IPS DF 6.9 (cell line): ENCODE measurements around the gene CENPS.

Experiments
- DNase-seq: peaks from one replicate; pipeline ENCODE4 v3.0.0-alpha.2; 2013; ENCODE audit warnings: low read depth, low spot score
- H3K27ac ChIP-seq: one replicate; pipeline ENCODE4 v1.5.1; 2013; ENCODE audit warnings: low read length, control low read depth
- H3K27me3 ChIP-seq: 2 replicates; pipeline ENCODE4 v1.6.1; 2013; ENCODE audit warnings: mild to moderate bottlenecking, low read length; ENCODE audit not compliant: control insufficient read depth, insufficient read depth
- H3K36me3 ChIP-seq: 2 replicates; pipeline ENCODE4 v1.6.1; 2013; ENCODE audit warnings: low read length; ENCODE audit not compliant: control insufficient read depth, insufficient read depth
- H3K4me1 ChIP-seq: 2 replicates; pipeline ENCODE4 v1.6.1; 2013; ENCODE audit warnings: low read length; ENCODE audit not compliant: control insufficient read depth, insufficient read depth
- H3K4me3 ChIP-seq: 2 replicates; pipeline ENCODE4 v1.5.1; 2013; ENCODE audit warnings: mild to moderate bottlenecking, low read length
- H3K9me3 ChIP-seq: 2 replicates; pipeline ENCODE4 v1.6.1; 2013; ENCODE audit warnings: low read length, inconsistent platforms; ENCODE audit not compliant: control insufficient read depth, insufficient read depth
- WGBS: extraction: QIAGEN DNeasy Blood & Tissue Kit; methylation state at CpG from one replicate; pipeline ENCODE4 v1.1.7; 2013; ENCODE audit warnings: mixed read lengths, missing lambda C conversion rate; ENCODE audit not compliant: insufficient read length, insufficient coverage; 5-methylcytosine and 5-hydroxymethylcytosine counted together

CENPS gene

DNA sequence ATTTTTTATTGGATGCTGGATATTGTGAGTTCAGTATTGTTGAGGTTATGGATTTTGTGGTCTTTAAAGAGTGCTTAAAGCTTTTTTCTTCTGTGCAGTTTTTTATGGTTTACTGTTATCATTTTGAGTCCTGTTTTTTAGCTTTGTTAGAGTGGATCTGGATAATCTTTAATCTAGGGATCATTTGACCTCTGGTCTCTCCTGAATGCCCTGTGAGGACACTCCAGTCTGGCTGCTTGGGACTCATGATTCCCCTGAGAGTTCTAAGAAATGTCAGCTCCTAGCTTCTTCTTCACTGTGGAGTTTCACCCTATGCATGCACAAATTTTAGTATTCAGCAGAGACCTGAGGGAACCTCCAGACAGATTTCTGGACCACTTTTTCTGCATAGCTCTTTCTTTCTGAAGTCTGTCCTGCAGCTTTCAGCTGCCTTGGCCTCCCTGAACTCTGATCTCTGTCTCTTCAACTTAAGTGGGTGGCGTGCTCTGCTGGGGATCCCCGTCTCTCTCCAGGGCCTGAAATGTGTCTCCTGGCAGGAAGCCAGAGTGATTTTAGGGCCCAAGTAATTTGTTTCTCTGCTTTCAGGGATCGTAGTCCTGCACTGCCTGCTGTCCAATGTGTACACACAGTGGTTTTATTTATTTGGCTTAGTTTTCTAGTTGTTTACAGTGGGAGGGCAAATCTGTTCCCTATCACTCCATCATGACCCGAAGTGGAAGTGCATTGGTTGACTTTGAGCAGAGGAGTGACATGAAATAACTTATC is 59.2 kb downstream of the CENPS start:
- no peaks in the 10 kb centered on the region for H3K36me3 ChIP-seq
- WGBS, result no CpG with 5 or more reads among the region's 4 CpGs
- H3K27ac ChIP-seq, result no peak overlapping the region

DNA sequence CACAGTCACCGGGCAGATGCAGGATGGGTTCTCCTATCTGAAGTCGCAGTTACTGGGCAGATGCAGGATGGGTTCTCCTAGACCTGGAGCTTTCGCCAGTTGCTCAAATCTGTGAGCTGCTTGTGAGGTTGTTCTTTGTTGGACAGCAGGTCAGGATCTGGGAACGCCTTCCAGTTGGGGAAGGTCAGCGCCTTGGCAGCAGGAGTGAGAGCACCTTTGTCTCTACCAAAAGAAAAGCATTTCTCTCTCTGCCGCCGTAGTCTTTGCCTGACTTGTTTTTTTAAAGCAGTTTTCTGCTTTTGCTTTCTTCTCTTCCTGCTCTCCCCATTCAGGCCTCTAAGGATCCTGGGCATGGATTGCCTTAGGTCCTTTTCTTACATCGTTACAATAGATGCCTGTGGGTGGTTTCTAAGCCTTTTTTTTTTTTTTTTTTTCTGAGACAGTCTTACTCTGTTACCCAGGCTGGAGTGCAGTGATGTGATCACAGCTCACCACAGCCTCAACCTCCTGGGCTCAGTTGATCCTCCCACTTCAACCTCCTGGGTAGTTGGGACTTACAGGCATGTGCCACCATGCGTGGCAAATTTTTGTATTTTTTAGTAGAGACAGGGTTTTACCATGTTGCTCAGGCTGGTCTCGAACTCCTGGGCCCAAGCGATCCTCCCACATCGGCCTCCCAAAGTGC is 60.2 kb downstream of the CENPS start:
- Histone ChIP-seq H3K4me1 (no peaks in the 10 kb centered on the region), H3K27me3 (no peaks in the 10 kb centered on the region), H3K9me3 (no peaks in the 10 kb centered on the region), H3K4me3 (no peak overlapping the region), H3K27ac (no peak overlapping the region), H3K36me3 (no peaks in the 10 kb centered on the region)
- DNase-seq, result no peak
- no CpG with 5 or more reads among the region's 12 CpGs for WGBS

More for the DNA sequence above, 59.2 kb downstream of the CENPS start:
- Histone ChIP-seq H3K4me1 (no peaks in the 10 kb centered on the region), H3K4me3 (no peak overlapping the region), H3K9me3 (no peaks in the 10 kb centered on the region), H3K27me3 (no peaks in the 10 kb centered on the region)
- DNase-seq, result no peak
